Upper lobe of left lung (tissue), 6 donors: ENCODE results near the gene DCAF10. TPM values are rescaled to one million over a fixed set of nuclear protein-coding genes. Genes with fewer than 3 reads are reported as not detected.
"Not testable (repeated sequence)": the region's sequence is repeated elsewhere in the genome, so short reads cannot be mapped to it uniquely, and the experiment has no call there.

ENCODE experiments used
- ATAC-seq, 2 donors: fragments of 200-7000 bp; cut with Tn5 transposase; one replicate each; pipeline ENCODE4 v1.9.1; 2022; ENCODE audit warnings: mild to moderate bottlenecking in 2 of 2, moderate library complexity in 2 of 2; ENCODE audit not compliant: low FRiP score in 2 of 2
- DNase-seq, 2 donors: peaks; one replicate each; pipeline ENCODE4 v3.0.0-alpha.2; 2019 to 2020
- H3K27ac ChIP-seq, 4 donors: fragments of 200-600 bp; sonication (generic); one replicate each; pipeline ENCODE4 v1.5.1; 2016 to 2019
- H3K27me3 ChIP-seq, 4 donors: fragments of 200-600 bp; sonication (generic); one replicate each; pipeline ENCODE4 v1.5.1; 2017 to 2019
- H3K36me3 ChIP-seq, 4 donors: fragments of 200-600 bp; sonication (generic); one replicate each; pipeline ENCODE4 v1.5.1; 2016 to 2019
- H3K4me1 ChIP-seq, 4 donors: fragments of 200-600 bp; sonication (generic); one replicate each; pipeline ENCODE4 v1.5.1; 2018 to 2019
- H3K4me3 ChIP-seq, 4 donors: fragments of 200-600 bp; sonication (generic); one replicate each; pipeline ENCODE4 v1.5.1; 2017 to 2019; ENCODE audit warnings: mild to moderate bottlenecking in 2 of 4, moderate library complexity in 1 of 4
- H3K9me3 ChIP-seq, 4 donors: fragments of 200-600 bp; sonication (generic); one replicate each; pipeline ENCODE4 v1.5.1; 2018 to 2019
- EP300 ChIP-seq, 4 donors: sonication (generic); formaldehyde crosslinking; IDR thresholded peaks; one replicate each; pipeline ENCODE4 v1.5.1; 2017; ENCODE audit warnings: antibody characterized with exemption in 4 of 4, control low read depth in 2 of 4
- POLR2A ChIP-seq, 4 donors: fragments of 450-650 bp; IDR thresholded peaks; one replicate each; pipeline ENCODE4 v1.5.1; 2016 to 2017; ENCODE audit warnings: antibody characterized with exemption in 4 of 4, mild to moderate bottlenecking in 2 of 4
- POLR2AphosphoS5 ChIP-seq, 2 donors: sonication (generic); formaldehyde crosslinking; IDR thresholded peaks; one replicate each; pipeline ENCODE4 v1.5.1; 2017; ENCODE audit warnings: antibody characterized with exemption in 2 of 2
- WGBS, 2 donors: methylation state at CpG; one replicate each; pipeline ENCODE4 v1.1.5; 2017 to 2018; 5-methylcytosine and 5-hydroxymethylcytosine counted together
- total RNA-seq, 6 donors: library from RNA; depleted of rRNA in 4 of 6; stranded (reverse); fragments of >200 nt in 4 of 6; gene quantifications; one replicate each; pipeline versions ENCODE4 v1.1.0 to v1.2.1, GENCODE V29; 2016 to 2021
- TF ChIP-seq, protein P1 (sequence below), 6 experiments: fragments of 450-650 bp in 4 of 6; fragments of 200-600 bp in 2 of 6; sonication (generic) in 2 of 6; IDR thresholded peaks; one replicate each; pipeline ENCODE4 v1.5.1; 2016 to 2019; ENCODE audit warnings: antibody characterized with exemption in 6 of 6
- donor health status: DM: no; HTN: no; CAD: no; lungs with moderate emphysema.
- donor health status: DM: no; HTN: yes; CAD: no; lungs with severe emphysema.

DCAF10 gene, protein sequence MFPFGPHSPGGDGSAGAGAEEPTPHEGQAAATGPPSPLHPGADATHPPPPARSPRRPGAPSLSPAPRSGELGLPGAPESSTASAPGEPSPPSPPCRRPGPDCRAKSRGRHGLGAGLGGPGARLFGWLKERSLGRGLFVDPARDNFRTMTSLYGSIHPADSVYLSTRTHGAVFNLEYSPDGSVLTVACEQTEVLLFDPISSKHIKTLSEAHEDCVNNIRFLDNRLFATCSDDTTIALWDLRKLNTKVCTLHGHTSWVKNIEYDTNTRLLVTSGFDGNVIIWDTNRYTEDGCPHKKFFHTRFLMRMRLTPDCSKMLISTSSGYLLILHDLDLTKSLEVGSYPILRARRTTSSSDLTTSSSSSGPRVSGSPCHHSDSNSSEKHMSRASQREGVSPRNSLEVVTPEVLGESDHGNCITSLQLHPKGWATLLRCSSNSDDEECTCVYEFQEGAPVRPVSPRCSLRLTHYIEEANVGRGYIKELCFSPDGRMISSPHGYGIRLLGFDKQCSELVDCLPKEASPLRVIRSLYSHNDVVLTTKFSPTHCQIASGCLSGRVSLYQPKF
- total RNA-seq: 10 to 100 TPM; 19.0 to 42.7 (median 25.1) TPM

DNA sequence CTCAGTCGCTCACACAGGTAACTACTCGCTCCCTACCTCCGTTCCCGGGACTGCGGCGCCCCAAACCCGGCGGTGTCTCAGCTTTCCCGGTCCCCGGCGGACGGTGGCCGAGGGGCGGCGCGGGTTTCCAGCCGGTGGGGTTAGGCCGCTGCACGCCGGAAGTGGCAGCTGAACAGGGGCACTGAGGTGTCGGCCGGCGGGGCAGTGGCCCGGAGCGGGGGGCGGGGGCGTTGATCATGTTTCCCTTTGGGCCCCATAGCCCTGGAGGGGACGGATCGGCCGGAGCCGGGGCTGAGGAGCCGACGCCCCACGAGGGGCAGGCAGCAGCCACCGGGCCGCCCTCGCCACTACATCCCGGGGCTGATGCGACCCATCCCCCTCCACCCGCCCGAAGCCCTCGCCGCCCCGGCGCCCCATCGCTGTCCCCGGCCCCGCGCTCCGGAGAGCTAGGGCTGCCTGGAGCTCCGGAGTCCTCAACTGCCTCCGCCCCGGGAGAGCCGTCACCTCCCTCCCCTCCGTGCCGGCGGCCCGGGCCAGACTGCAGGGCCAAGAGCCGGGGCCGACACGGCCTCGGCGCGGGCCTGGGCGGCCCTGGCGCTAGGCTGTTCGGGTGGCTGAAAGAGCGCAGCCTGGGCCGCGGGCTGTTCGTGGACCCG is at the start of gene DCAF10:
Gene DCAF10 (plus strand): TSS at position 167 of the 656 bp plus-strand sequence. CDS start 70 bp downstream, at position 237.
- Histone ChIP-seq H3K27me3 (peaks cover 0 to 5% (median 1%) of the 10 kb centered on the region in 4 donors), H3K27ac (peak within 1 kb of the TSS; percentile 91 to 97 (median 92)), H3K4me3 (peak within 1 kb of the TSS; percentile 81 to 99 (median 97)), H3K9me3 (no peaks in the 10 kb centered on the region), H3K36me3 (no peaks in the 10 kb centered on the region), H3K4me1 (peaks cover 21 to 37% (median 29%) of the 10 kb centered on the region in 4 donors)
- DNase-seq: peak; percentile 85 to 99
- ATAC-seq: peak; percentile 96 to 99
- WGBS, 2 donors: 0% methylated on average over 3 to 16 of the region's 72 CpGs
- peak; percentile 88 to 93 for TF ChIP-seq POLR2AphosphoS5 (IDR thresholded peaks at IDR 0.05)
- no peak for TF ChIP-seq EP300 (IDR thresholded peaks at IDR 0.05)
- TF ChIP-seq, protein P1, sequence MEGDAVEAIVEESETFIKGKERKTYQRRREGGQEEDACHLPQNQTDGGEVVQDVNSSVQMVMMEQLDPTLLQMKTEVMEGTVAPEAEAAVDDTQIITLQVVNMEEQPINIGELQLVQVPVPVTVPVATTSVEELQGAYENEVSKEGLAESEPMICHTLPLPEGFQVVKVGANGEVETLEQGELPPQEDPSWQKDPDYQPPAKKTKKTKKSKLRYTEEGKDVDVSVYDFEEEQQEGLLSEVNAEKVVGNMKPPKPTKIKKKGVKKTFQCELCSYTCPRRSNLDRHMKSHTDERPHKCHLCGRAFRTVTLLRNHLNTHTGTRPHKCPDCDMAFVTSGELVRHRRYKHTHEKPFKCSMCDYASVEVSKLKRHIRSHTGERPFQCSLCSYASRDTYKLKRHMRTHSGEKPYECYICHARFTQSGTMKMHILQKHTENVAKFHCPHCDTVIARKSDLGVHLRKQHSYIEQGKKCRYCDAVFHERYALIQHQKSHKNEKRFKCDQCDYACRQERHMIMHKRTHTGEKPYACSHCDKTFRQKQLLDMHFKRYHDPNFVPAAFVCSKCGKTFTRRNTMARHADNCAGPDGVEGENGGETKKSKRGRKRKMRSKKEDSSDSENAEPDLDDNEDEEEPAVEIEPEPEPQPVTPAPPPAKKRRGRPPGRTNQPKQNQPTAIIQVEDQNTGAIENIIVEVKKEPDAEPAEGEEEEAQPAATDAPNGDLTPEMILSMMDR (IDR thresholded peaks at IDR 0.05): peak in 3 of 6 experiments; percentile 21 to 43 (median 35)
- peak; percentile 25 to 82 (median 58) for TF ChIP-seq POLR2A (IDR thresholded peaks at IDR 0.05)

- no peak for TF ChIP-seq POLR2A (IDR thresholded peaks at IDR 0.05)
- TF ChIP-seq, protein P1 (IDR thresholded peaks at IDR 0.05): no peak
- 69 to 76% methylated on average over 6 of the region's 6 CpGs for WGBS, 2 donors
These were observed 49.4 kb upstream of the DCAF10 start for GRCh38 chr9:37751186-37751585.

GRCh38 chr9:37751704-37752103 is 48.9 kb upstream of the DCAF10 start:
- H3K4me1 ChIP-seq: peaks cover 9 to 20% (median 13%) of the 10 kb centered on the region in 4 donors
- H3K27me3 ChIP-seq, H3K4me3 ChIP-seq, H3K27ac ChIP-seq, H3K36me3 ChIP-seq, H3K9me3 ChIP-seq, ATAC-seq: not testable (repeated sequence)
- 96 to 98% methylated on average over 9 to 30 of the region's 30 CpGs for WGBS, 2 donors
- peak in 1 of 2 donors; percentile 79 for DNase-seq

More at GRCh38 chr9:37751186-37751585, 49.4 kb upstream of the DCAF10 start:
- Histone ChIP-seq H3K27me3 (no peaks in the 10 kb centered on the region), H3K4me3 (no peak overlapping the region), H3K9me3 (no peaks in the 10 kb centered on the region), H3K4me1 (peaks cover 9 to 20% (median 13%) of the 10 kb centered on the region in 4 donors), H3K36me3 (no peaks in the 10 kb centered on the region), H3K27ac (no peak overlapping the region)
- no peak for ATAC-seq
- no peak for DNase-seq

GRCh38 chr9:37752112-37752511 is 48.5 kb upstream of the DCAF10 start:
- DNase-seq, H3K27ac ChIP-seq, ATAC-seq: not testable (repeated sequence)

DNA sequence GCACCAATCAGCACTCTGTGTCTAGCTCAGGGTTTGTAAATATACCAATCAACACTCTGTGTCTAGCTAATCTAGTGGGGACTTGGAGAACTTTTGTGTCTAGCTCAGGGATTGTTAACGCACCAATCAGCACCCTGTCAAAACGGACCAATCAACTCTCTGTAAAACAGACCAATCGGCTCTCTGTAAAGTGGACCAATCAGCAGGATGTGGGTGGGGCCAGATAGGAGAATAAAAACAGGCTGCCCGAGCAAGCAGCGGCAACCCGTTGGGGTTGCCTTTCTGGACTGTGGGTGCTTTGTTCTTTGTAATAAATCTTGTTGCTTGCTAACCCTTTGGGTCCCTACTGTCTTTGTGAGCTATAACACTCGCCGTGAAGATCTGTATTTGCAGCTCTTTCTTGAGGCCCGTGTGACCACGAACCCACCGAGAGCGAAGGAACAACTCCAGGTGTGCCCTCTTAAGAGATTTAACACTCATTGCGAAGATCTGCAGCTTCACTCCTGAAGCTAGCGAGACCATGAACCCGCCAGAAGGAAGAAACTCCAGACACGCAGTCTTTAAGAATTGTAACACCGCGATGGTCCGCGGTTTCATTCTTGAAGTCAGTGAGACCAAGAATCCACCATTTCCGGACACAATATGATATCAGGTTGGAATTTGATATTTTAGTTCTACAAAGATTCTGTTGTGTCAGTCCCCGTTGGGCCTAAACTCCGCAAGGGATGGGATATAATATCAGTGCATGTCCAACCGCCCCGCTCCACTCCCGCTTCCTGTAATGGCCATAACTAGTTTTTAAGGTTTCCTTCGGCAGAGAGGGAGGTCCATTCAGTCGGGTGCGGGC is 47.7 kb upstream of the DCAF10 start:
- TF ChIP-seq, protein P1 (IDR thresholded peaks at IDR 0.05): no peak
- TF ChIP-seq POLR2AphosphoS5 (IDR thresholded peaks at IDR 0.05) (no peak), POLR2A (IDR thresholded peaks at IDR 0.05) (no peak), EP300 (IDR thresholded peaks at IDR 0.05) (no peak)
- Histone ChIP-seq H3K4me1 (peaks cover 9 to 20% (median 13%) of the 10 kb centered on the region in 4 donors), H3K36me3 (no peaks in the 10 kb centered on the region), H3K4me3 (peak overlapping the region; percentile 29 to 84 (median 74)), H3K27ac (peak overlapping the region in 3 of 4 donors; percentile 84 to 93 (median 86)), H3K9me3 (no peaks in the 10 kb centered on the region), H3K27me3 (no peaks in the 10 kb centered on the region)
- 89 to 90% methylated on average over 29 of the region's 29 CpGs for WGBS, 2 donors
- DNase-seq: no peak
- ATAC-seq: no peak

More at GRCh38 chr9:37752112-37752511, 48.5 kb upstream of the DCAF10 start:
- 98% methylated on average over 10 of the region's 13 CpGs; no CpG with 5 or more reads in 1 of the 2 donors for WGBS, 2 donors
- not testable (repeated sequence) for H3K9me3 ChIP-seq, H3K27me3 ChIP-seq, H3K4me3 ChIP-seq, H3K36me3 ChIP-seq
- peaks cover 9 to 20% (median 13%) of the 10 kb centered on the region in 4 donors for H3K4me1 ChIP-seq
